ENCODE data around the gene SOX5.

DNA sequence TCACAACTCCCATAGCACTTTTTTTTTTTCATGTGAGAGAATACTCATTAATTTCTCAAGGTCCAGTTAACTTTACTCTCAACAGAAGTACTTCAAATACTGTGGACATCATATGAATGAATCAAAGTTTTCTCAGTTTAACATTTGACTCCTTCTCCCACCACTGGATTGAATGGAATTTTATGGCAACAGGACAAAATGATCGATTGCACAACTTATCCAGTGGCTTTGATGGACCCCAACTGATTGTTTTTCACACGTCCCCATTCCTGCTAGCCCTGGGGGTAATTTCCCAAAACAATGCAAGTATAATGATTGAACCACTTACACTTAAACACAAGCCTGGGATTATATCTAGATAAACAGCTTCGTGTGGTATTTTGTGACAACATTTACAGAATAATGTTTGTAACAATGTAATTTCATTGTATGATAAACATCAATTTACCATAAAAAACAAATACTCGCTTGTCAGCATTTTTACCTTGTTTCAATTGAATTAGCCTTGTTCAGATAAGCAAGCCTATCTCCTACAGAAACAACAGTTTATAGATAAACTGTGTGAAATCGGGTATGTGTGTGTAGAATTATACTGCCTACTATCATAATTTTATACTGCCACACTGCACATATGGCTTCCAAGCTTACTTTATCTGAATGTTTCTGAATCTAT, 60.9 kb downstream of the SOX5 start:
- TF ChIP-seq, protein P1, sequence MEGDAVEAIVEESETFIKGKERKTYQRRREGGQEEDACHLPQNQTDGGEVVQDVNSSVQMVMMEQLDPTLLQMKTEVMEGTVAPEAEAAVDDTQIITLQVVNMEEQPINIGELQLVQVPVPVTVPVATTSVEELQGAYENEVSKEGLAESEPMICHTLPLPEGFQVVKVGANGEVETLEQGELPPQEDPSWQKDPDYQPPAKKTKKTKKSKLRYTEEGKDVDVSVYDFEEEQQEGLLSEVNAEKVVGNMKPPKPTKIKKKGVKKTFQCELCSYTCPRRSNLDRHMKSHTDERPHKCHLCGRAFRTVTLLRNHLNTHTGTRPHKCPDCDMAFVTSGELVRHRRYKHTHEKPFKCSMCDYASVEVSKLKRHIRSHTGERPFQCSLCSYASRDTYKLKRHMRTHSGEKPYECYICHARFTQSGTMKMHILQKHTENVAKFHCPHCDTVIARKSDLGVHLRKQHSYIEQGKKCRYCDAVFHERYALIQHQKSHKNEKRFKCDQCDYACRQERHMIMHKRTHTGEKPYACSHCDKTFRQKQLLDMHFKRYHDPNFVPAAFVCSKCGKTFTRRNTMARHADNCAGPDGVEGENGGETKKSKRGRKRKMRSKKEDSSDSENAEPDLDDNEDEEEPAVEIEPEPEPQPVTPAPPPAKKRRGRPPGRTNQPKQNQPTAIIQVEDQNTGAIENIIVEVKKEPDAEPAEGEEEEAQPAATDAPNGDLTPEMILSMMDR (IDR thresholded peaks at IDR 0.05) = no peak
- TF ChIP-seq EP300 (IDR thresholded peaks at IDR 0.05) (no peak), POLR2AphosphoS5 (IDR thresholded peaks at IDR 0.05) (no peak)

Data from sigmoid colon (tissue), 4 donors.